NCI-H510A treated with DMSO at 0.1 percent for 48 hours (cell line): ENCODE data around the gene ZNF385B.

ENCODE experiments used
- DNase-seq: peaks from one replicate; lab custom pipeline; 2025; lab: John Stamatoyannopoulos, UW

ZNF385B gene

GRCh38 chr2:179744401-179744800 is 117.0 kb downstream of the ZNF385B start:
- no peak for DNase-seq

- DNase-seq: no peak
Measured at GRCh38 chr2:179741317-179741716, 120.1 kb downstream of the ZNF385B start.

GRCh38 chr2:179729966-179730365 is 131.4 kb downstream of the ZNF385B start:
- no peak for DNase-seq

GRCh38 chr2:179726461-179727180 is 134.8 kb downstream of the ZNF385B start:
- DNase-seq: no peak

GRCh38 chr2:179724403-179724802 is 137.0 kb downstream of the ZNF385B start:
- no peak for DNase-seq

- no peak for DNase-seq
Measured at GRCh38 chr2:179720173-179720772, 141.1 kb downstream of the ZNF385B start.

GRCh38 chr2:179715871-179716270 is 145.5 kb downstream of the ZNF385B start:
- DNase-seq: no peak

- DNase-seq: no peak
Measured at GRCh38 chr2:179715196-179715595, 146.2 kb downstream of the ZNF385B start.

- DNase-seq: no peak
Measured at GRCh38 chr2:179712825-179713224, 148.6 kb downstream of the ZNF385B start.

- no peak for DNase-seq
Measured at GRCh38 chr2:179711375-179711774, 150.0 kb downstream of the ZNF385B start.

GRCh38 chr2:179703702-179704101 is 157.7 kb downstream of the ZNF385B start:
- peak; percentile 94 for DNase-seq

GRCh38 chr2:179702912-179703311 is 158.5 kb downstream of the ZNF385B start:
- peak; percentile 85 for DNase-seq

- DNase-seq: no peak
Measured at GRCh38 chr2:179701524-179702110, 159.8 kb downstream of the ZNF385B start.

- no peak for DNase-seq
Measured at GRCh38 chr2:179695486-179695885, 165.9 kb downstream of the ZNF385B start.

GRCh38 chr2:179694963-179695362 is 166.4 kb downstream of the ZNF385B start:
- DNase-seq: no peak

- no peak for DNase-seq
Measured at GRCh38 chr2:179692610-179693009, 168.8 kb downstream of the ZNF385B start.

- DNase-seq: no peak
Measured at GRCh38 chr2:179692043-179692442, 169.4 kb downstream of the ZNF385B start.

- no peak for DNase-seq
Measured at GRCh38 chr2:179691235-179691634, 170.2 kb downstream of the ZNF385B start.

GRCh38 chr2:179686718-179687342 is 174.6 kb downstream of the ZNF385B start:
- DNase-seq: no peak

- DNase-seq: no peak
Measured at GRCh38 chr2:179686069-179686468, 175.3 kb downstream of the ZNF385B start.

GRCh38 chr2:179685146-179685545 is 176.3 kb downstream of the ZNF385B start:
- no peak for DNase-seq

- no peak for DNase-seq
Measured at GRCh38 chr2:179682756-179683155, 178.7 kb downstream of the ZNF385B start.
